Breast epithelium (tissue), 4 donors: ENCODE data around the gene SMARCA5. TPM values are rescaled to one million over a fixed set of nuclear protein-coding genes. Genes with fewer than 3 reads are reported as not detected.
A peak's percentile ranks its signal among the peaks of the same experiment; 100 is the strongest.

Experiments
- DNase-seq, 2 donors: peaks; one replicate each; pipeline ENCODE4 v3.0.0-alpha.2; 2019; ENCODE audit warnings: low spot score in 2 of 2
- H3K27ac ChIP-seq, 2 donors: fragments of 200-600 bp; sonication (generic) in 1 of 2; one replicate each; pipeline ENCODE4 v1.5.1; 2016 to 2019; ENCODE audit warnings: mild to moderate bottlenecking in 1 of 2
- H3K27me3 ChIP-seq, 2 donors: fragments of 200-600 bp; sonication (generic) in 1 of 2; one replicate each; pipeline versions ENCODE4 v1.5.1 to v1.6.0; 2017 to 2019; ENCODE audit warnings: control low read depth in 1 of 2, mild to moderate bottlenecking in 1 of 2
- H3K36me3 ChIP-seq: fragments of 200-600 bp; one replicate; pipeline ENCODE4 v1.5.1; 2019
- H3K4me1 ChIP-seq, 2 donors: fragments of 200-600 bp; sonication (generic); one replicate each; pipeline ENCODE4 v1.5.1; 2016 to 2019; ENCODE audit warnings: control low read depth in 1 of 2
- H3K4me3 ChIP-seq, 3 donors: fragments of 200-600 bp; sonication (generic); 1 replicate in 2 of 3; 2 replicates in 1 of 3; pipeline ENCODE4 v1.5.1; 2016 to 2019; ENCODE audit warnings: mild to moderate bottlenecking in 3 of 3, moderate library complexity in 2 of 3
- H3K9me3 ChIP-seq, 2 donors: fragments of 200-600 bp; sonication (generic) in 1 of 2; one replicate each; pipeline ENCODE4 v1.5.1; 2016 to 2019; ENCODE audit warnings: control low read depth in 1 of 2
- POLR2A ChIP-seq: fragments of 450-650 bp; IDR thresholded peaks from one replicate; pipeline ENCODE4 v1.6.1; 2016; ENCODE audit warnings: antibody characterized with exemption, mild to moderate bottlenecking, moderate library complexity
- POLR2AphosphoS5 ChIP-seq, 3 donors: sonication (generic); formaldehyde crosslinking; IDR thresholded peaks; one replicate each; pipeline ENCODE4 v1.6.1; 2017; ENCODE audit warnings: antibody characterized with exemption in 3 of 3
- intact Hi-C: fragments of 100-400 bp; cut with DNase I; formaldehyde crosslinking; loops from one replicate; pipeline ENCODE4 v1.15.1; 2023; ENCODE audit warnings: low total_unique reads
- total RNA-seq, 3 donors: library from RNA; depleted of rRNA; stranded (reverse); fragments of >200 nt; gene quantifications; one replicate each; pipeline ENCODE4 v1.1.0, GENCODE V29; 2016
- TF ChIP-seq, protein P1 (sequence below), 3 donors: fragments of 450-650 bp; IDR thresholded peaks; one replicate each; pipeline ENCODE4 v1.5.1; 2016 to 2017; ENCODE audit warnings: antibody characterized with exemption in 3 of 3, mild to moderate bottlenecking in 3 of 3, moderate library complexity in 3 of 3

SMARCA5 gene
- total RNA-seq, 3 donors from 2014 or later, result 34.7 to 58.2 (median 53.4) TPM

GRCh38 chr4:143502231-143502630 is 11.3 kb upstream of the SMARCA5 start:
- no peak for DNase-seq
- no peaks in the 10 kb centered on the region for H3K27me3 ChIP-seq
- H3K36me3 ChIP-seq, result no peaks in the 10 kb centered on the region
- H3K4me1 ChIP-seq, result no peaks in the 10 kb centered on the region
- TF ChIP-seq POLR2AphosphoS5 (IDR thresholded peaks at IDR 0.05) (no peak), POLR2A (no peak)
- TF ChIP-seq, protein P1, sequence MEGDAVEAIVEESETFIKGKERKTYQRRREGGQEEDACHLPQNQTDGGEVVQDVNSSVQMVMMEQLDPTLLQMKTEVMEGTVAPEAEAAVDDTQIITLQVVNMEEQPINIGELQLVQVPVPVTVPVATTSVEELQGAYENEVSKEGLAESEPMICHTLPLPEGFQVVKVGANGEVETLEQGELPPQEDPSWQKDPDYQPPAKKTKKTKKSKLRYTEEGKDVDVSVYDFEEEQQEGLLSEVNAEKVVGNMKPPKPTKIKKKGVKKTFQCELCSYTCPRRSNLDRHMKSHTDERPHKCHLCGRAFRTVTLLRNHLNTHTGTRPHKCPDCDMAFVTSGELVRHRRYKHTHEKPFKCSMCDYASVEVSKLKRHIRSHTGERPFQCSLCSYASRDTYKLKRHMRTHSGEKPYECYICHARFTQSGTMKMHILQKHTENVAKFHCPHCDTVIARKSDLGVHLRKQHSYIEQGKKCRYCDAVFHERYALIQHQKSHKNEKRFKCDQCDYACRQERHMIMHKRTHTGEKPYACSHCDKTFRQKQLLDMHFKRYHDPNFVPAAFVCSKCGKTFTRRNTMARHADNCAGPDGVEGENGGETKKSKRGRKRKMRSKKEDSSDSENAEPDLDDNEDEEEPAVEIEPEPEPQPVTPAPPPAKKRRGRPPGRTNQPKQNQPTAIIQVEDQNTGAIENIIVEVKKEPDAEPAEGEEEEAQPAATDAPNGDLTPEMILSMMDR (IDR thresholded peaks at IDR 0.05), result no peak
- no peaks in the 10 kb centered on the region for H3K9me3 ChIP-seq
- no peak overlapping the region for H3K27ac ChIP-seq
- H3K4me3 ChIP-seq, result no peak overlapping the region
- intact Hi-C loops, result no loop called here

GRCh38 chr4:143506031-143506430 is 7.5 kb upstream of the SMARCA5 start:
- TF ChIP-seq POLR2AphosphoS5 (IDR thresholded peaks at IDR 0.05) (no peak), POLR2A (no peak)
- TF ChIP-seq, protein P1 (IDR thresholded peaks at IDR 0.05), result no peak
- Histone ChIP-seq H3K9me3 (no peaks in the 10 kb centered on the region), H3K4me1 (no peaks in the 10 kb centered on the region), H3K4me3 (no peak overlapping the region), H3K36me3 (no peaks in the 10 kb centered on the region), H3K27me3 (no peaks in the 10 kb centered on the region), H3K27ac (no peak overlapping the region)
- intact Hi-C loops, result no loop called here
- DNase-seq, result no peak

- no peak overlapping the region for H3K4me3 ChIP-seq
- no peaks in the 10 kb centered on the region for H3K36me3 ChIP-seq
- TF ChIP-seq, protein P1 (IDR thresholded peaks at IDR 0.05), result no peak
- intact Hi-C loops, result no loop called here
- peaks cover 0 to 10% of the 10 kb centered on the region in 2 donors for H3K4me1 ChIP-seq
- no peaks in the 10 kb centered on the region for H3K27me3 ChIP-seq
- no peaks in the 10 kb centered on the region for H3K9me3 ChIP-seq
- no peak for DNase-seq
- no peak overlapping the region for H3K27ac ChIP-seq
Measured at GRCh38 chr4:143511906-143512305, 1.6 kb upstream of the SMARCA5 start.

DNA sequence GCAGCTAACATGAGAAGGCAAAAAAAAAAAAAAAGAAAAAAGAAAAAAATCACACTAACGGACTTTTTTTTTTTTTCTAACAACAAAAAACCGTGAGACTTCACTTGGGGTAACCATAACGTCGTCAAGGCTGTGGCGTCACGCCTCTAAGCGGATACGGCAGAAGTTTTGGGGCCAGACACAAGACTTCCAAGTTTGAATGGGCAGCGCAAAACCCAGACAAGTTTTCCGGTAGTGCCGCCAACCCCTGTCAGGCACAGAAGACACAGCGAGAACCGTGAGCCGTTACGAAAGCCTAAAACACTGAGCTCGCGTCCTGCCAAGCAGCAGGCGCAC is 556 bp upstream of the SMARCA5 start:
- peak overlapping the region; percentile 86 to 99 (median 91) for H3K4me3 ChIP-seq
- no peaks in the 10 kb centered on the region for H3K9me3 ChIP-seq
- no peaks in the 10 kb centered on the region for H3K27me3 ChIP-seq
- H3K36me3 ChIP-seq, result no peaks in the 10 kb centered on the region
- H3K4me1 ChIP-seq, result peaks cover 0 to 15% of the 10 kb centered on the region in 2 donors
- H3K27ac ChIP-seq, result peak overlapping the region; percentile 98 to 99
- DNase-seq, result no peak
- intact Hi-C loops, result no loop called here
- TF ChIP-seq POLR2A, result no peak
- TF ChIP-seq, protein P1 (IDR thresholded peaks at IDR 0.05), result no peak
- TF ChIP-seq POLR2AphosphoS5 (IDR thresholded peaks at IDR 0.05), result no peak

DNA sequence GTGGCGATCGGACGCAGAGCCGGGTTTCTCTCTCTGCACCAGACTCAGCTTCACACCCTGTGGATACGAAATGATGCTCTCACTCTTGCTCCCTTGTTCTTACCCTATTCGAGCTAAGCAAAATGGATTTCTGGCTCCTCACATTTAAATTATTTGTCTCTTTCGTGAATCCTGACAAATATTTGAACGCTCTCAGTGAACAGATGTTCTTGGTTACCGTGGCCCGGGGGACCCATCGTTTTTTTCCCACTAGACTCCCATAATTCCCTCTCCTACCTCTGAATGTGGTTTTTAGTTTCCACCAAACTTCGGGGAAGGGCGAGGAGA is 630 bp downstream of the SMARCA5 start:
- Histone ChIP-seq H3K4me3 (peak overlapping the region; percentile 86 to 99 (median 91)), H3K27me3 (no peaks in the 10 kb centered on the region), H3K27ac (peak overlapping the region; percentile 98 to 99), H3K36me3 (no peaks in the 10 kb centered on the region), H3K9me3 (no peaks in the 10 kb centered on the region), H3K4me1 (peaks cover 0 to 15% of the 10 kb centered on the region in 2 donors)
- intact Hi-C loops, result no loop called here
- no peak for DNase-seq
- TF ChIP-seq POLR2A (no peak), POLR2AphosphoS5 (IDR thresholded peaks at IDR 0.05) (no peak)
- TF ChIP-seq, protein P1 (IDR thresholded peaks at IDR 0.05), result no peak
